HEK293 (cell line): Measurements from ENCODE around the gene DNAI1.

Experiments used
- CTCF ChIA-PET: fragments of 350-600 bp; formaldehyde crosslinking; extraction: SDS; loops from one replicate; lab custom pipeline; 2021; ENCODE audit warnings: antibody characterized with exemption; lab: Yijun Ruan, JAX
- POLR2A ChIA-PET: fragments of 300-600 bp; formaldehyde crosslinking; extraction: SDS; loops from one replicate; lab custom pipeline; 2020; ENCODE audit warnings: antibody characterized with exemption, inconsistent platforms; lab: Yijun Ruan, JAX
- H3K27ac ChIP-seq: fragments of 200-500 bp; sonication (Bioruptor generic); 2 replicates; pipeline ENCODE4 v1.5.1; 2014; ENCODE audit warnings: low read depth, low read length, control low read depth, inconsistent platforms; ENCODE audit errors: extremely low read depth
- H3K36me3 ChIP-seq, 2 experiments: fragments of 200-500 bp in 1 of 2; sonication (Bioruptor generic) in 1 of 2; 1 replicate in 1 of 2; 2 replicates in 1 of 2; pipeline ENCODE4 v1.5.1; 2014 to 2017; ENCODE audit warnings: inconsistent platforms in 2 of 2, low read length in 2 of 2; ENCODE audit not compliant: control insufficient read depth in 2 of 2, insufficient read depth in 1 of 2
- H3K4me1 ChIP-seq: fragments of 200-500 bp; sonication (Bioruptor generic); 2 replicates; pipeline ENCODE4 v1.5.1; 2014; ENCODE audit warnings: mild to moderate bottlenecking, low read length, inconsistent platforms; ENCODE audit not compliant: control insufficient read depth, insufficient read depth
- H3K4me3 ChIP-seq: 2 replicates; pipeline ENCODE4 v1.5.1; 2011; ENCODE audit warnings: low read depth, mild to moderate bottlenecking, control low read depth, low read length, moderate library complexity
- H3K9me3 ChIP-seq: fragments of 200-500 bp; sonication (Bioruptor generic); 2 replicates; pipeline ENCODE4 v1.5.1; 2014; ENCODE audit warnings: low read depth, low read length, inconsistent platforms; ENCODE audit not compliant: control insufficient read depth, insufficient read depth
- KLF7 ChIP-seq: fragments of 450-650 bp; formaldehyde crosslinking; IDR thresholded peaks from 2 replicates; pipeline ENCODE4 v1.5.1; 2016; ENCODE audit warnings: missing biosample characterization, missing genetic modification characterization, borderline replicate concordance
- YY1 ChIP-seq: fragments of 450-650 bp; formaldehyde crosslinking; IDR thresholded peaks from 2 replicates; pipeline ENCODE4 v1.5.1; 2018; ENCODE audit warnings: missing biosample characterization, missing genetic modification characterization
- ZBTB26 ChIP-seq: fragments of 450-650 bp; formaldehyde crosslinking; optimal IDR thresholded peaks from 2 replicates; pipeline ENCODE3; 2016; ENCODE audit warnings: missing biosample characterization, mild to moderate bottlenecking, missing genetic modification characterization
- ZNF169 ChIP-seq: fragments of 450-650 bp; formaldehyde crosslinking; IDR thresholded peaks from 2 replicates; pipeline ENCODE4 v1.5.1; 2016; ENCODE audit warnings: missing biosample characterization, missing genetic modification characterization
- ZNF174 ChIP-seq: fragments of 450-650 bp; formaldehyde crosslinking; IDR thresholded peaks from 2 replicates; pipeline ENCODE4 v1.5.0; 2017; ENCODE audit warnings: missing biosample characterization, mild to moderate bottlenecking, missing genetic modification characterization
- ZNF2 ChIP-seq: fragments of 450-650 bp; formaldehyde crosslinking; IDR thresholded peaks from 2 replicates; pipeline ENCODE4 v1.5.1; 2016; ENCODE audit warnings: missing biosample characterization, missing genetic modification characterization
- ZNF292 ChIP-seq: fragments of 450-650 bp; formaldehyde crosslinking; IDR thresholded peaks from 2 replicates; pipeline ENCODE4 v1.5.1; 2016; ENCODE audit warnings: low read depth, missing biosample characterization, missing genetic modification characterization, borderline replicate concordance
- ZNF324 ChIP-seq: fragments of 450-650 bp; formaldehyde crosslinking; IDR thresholded peaks from 2 replicates; pipeline ENCODE4 v1.5.1; 2016; ENCODE audit warnings: missing biosample characterization, missing genetic modification characterization
- ZNF350 ChIP-seq: fragments of 450-650 bp; formaldehyde crosslinking; IDR thresholded peaks from 2 replicates; pipeline ENCODE4 v1.5.0; 2017; ENCODE audit warnings: missing biosample characterization, mild to moderate bottlenecking, missing genetic modification characterization
- ZNF548 ChIP-seq: fragments of 450-650 bp; formaldehyde crosslinking; IDR thresholded peaks from 2 replicates; pipeline ENCODE4 v1.5.1; 2016; ENCODE audit warnings: missing biosample characterization, missing genetic modification characterization
- ZNF621 ChIP-seq: fragments of 450-650 bp; formaldehyde crosslinking; IDR thresholded peaks from 2 replicates; pipeline ENCODE4 v1.5.1; 2017; ENCODE audit warnings: missing biosample characterization, missing genetic modification characterization
- ZNF658 ChIP-seq: fragments of 450-650 bp; formaldehyde crosslinking; IDR thresholded peaks from 2 replicates; pipeline ENCODE4; 2016; ENCODE audit warnings: missing biosample characterization, missing genetic modification characterization
- ZNF830 ChIP-seq: fragments of 450-650 bp; IDR thresholded peaks from 2 replicates; pipeline ENCODE4 v1.5.0; 2018; ENCODE audit warnings: missing biosample characterization, missing genetic modification characterization, low read depth, mild to moderate bottlenecking, moderate library complexity
- TF ChIP-seq, protein P1 (sequence below): fragments of 450-650 bp; formaldehyde crosslinking; IDR thresholded peaks from 2 replicates; pipeline ENCODE4 v1.5.1; 2016; ENCODE audit warnings: missing biosample characterization, missing genetic modification characterization
- TF ChIP-seq, protein P2 (sequence below): fragments of 450-650 bp; formaldehyde crosslinking; IDR thresholded peaks from 2 replicates; pipeline ENCODE4 v1.5.1; 2016; ENCODE audit warnings: missing biosample characterization, missing genetic modification characterization, borderline replicate concordance

Gene DNAI1

DNA sequence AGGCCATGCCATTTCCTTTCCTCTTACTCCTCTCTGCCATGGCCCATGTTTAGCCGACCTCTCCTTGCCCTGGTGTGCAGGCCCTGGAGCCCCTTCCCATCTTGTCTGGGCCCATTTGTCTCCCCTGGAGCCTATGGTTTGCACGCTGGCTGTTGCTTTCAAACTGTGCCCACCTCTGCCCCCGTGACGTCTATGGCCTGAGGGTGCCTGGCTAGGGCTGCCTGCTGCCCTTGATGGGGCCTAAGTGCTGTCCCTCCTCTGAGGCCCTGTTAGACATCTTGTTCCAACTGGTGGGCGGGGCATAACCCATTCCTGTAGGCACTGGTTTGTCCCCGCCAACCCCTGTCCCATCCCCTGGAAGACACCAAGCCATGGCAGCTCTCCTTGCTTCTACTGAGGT, 86.9 kb downstream of the DNAI1 start:
- TF ChIP-seq ZNF621 (no peak), KLF7 (tag by site-specific recombination) (no peak), ZNF174 (tag by site-specific recombination) (no peak), ZNF169 (no peak), ZBTB26 (tag by site-specific recombination) (no peak), ZNF658 (tag by site-specific recombination) (no peak), ZNF2 (tag by site-specific recombination) (no peak), ZNF548 (tag by site-specific recombination) (no peak), YY1 (tag by site-specific recombination) (no peak), ZNF830 (tag by site-specific recombination) (no peak), ZNF324 (tag by site-specific recombination) (no peak)
- TF ChIP-seq, protein P1, sequence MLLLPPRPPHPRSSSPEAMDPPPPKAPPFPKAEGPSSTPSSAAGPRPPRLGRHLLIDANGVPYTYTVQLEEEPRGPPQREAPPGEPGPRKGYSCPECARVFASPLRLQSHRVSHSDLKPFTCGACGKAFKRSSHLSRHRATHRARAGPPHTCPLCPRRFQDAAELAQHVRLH (tag by site-specific recombination) = no peak
- TF ChIP-seq, protein P2, sequence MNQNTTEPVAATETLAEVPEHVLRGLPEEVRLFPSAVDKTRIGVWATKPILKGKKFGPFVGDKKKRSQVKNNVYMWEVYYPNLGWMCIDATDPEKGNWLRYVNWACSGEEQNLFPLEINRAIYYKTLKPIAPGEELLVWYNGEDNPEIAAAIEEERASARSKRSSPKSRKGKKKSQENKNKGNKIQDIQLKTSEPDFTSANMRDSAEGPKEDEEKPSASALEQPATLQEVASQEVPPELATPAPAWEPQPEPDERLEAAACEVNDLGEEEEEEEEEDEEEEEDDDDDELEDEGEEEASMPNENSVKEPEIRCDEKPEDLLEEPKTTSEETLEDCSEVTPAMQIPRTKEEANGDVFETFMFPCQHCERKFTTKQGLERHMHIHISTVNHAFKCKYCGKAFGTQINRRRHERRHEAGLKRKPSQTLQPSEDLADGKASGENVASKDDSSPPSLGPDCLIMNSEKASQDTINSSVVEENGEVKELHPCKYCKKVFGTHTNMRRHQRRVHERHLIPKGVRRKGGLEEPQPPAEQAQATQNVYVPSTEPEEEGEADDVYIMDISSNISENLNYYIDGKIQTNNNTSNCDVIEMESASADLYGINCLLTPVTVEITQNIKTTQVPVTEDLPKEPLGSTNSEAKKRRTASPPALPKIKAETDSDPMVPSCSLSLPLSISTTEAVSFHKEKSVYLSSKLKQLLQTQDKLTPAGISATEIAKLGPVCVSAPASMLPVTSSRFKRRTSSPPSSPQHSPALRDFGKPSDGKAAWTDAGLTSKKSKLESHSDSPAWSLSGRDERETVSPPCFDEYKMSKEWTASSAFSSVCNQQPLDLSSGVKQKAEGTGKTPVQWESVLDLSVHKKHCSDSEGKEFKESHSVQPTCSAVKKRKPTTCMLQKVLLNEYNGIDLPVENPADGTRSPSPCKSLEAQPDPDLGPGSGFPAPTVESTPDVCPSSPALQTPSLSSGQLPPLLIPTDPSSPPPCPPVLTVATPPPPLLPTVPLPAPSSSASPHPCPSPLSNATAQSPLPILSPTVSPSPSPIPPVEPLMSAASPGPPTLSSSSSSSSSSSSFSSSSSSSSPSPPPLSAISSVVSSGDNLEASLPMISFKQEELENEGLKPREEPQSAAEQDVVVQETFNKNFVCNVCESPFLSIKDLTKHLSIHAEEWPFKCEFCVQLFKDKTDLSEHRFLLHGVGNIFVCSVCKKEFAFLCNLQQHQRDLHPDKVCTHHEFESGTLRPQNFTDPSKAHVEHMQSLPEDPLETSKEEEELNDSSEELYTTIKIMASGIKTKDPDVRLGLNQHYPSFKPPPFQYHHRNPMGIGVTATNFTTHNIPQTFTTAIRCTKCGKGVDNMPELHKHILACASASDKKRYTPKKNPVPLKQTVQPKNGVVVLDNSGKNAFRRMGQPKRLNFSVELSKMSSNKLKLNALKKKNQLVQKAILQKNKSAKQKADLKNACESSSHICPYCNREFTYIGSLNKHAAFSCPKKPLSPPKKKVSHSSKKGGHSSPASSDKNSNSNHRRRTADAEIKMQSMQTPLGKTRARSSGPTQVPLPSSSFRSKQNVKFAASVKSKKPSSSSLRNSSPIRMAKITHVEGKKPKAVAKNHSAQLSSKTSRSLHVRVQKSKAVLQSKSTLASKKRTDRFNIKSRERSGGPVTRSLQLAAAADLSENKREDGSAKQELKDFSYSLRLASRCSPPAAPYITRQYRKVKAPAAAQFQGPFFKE = no peak
- Histone ChIP-seq H3K4me1 (no peaks in the 10 kb centered on the region), H3K27ac (no peak overlapping the region), H3K4me3 (no peak overlapping the region), H3K9me3 (no peaks in the 10 kb centered on the region), H3K36me3 (no peaks in the 10 kb centered on the region)
- CTCF ChIA-PET = interaction anchor here (1.1 to 7.3 kb wide), 6 partner anchors 17 to 105 kb away, joined by 3 to 101 read pairs (median 5); no protein-coding TSS in a partner anchor
- POLR2A ChIA-PET = no interaction called here

DNA sequence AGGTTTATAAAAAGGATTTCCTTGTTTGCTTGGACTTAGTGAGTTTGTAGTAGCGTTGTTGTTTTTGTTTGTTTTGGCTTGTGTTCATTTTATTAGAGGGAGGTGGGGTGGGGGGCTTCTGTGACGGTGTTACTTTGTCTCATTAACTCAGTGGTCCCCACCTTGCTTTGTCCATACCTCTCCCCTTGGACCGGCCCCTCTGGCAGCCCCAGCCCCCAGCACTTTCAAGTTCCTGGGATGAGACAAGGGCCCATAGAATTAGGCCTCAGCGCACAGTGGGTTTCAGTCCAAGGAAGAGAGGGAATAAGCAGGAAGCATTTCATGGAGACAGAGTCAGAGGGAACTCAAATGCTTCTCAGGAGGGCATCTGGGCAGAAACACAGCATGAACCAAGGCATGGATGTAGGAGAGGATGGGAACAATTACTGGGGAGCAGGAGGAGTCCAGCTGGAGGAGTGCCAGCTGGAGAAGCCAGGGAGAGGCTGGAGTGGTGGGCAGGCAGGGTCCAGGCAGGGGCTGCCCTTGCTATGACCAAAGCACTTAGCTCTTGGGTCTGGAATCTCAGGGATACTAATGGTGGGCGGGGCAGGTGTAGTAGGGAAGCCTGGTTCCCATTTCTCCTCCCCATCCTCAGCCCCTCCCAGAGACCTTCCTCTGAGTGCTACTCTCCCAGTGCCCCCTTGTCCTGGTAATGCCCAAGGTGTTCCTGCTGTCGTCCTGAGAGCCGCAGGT, 87.7 kb downstream of the DNAI1 start:
- CTCF ChIA-PET = interaction anchor here (0.6 to 7.3 kb wide), 22 partner anchors 9 to 214 kb away, joined by 3 to 101 read pairs (median 4); partner anchors contain the start of gene ENHO
- POLR2A ChIA-PET = no interaction called here

More for the DNA sequence above, 87.7 kb downstream of the DNAI1 start:
- Histone ChIP-seq H3K4me3 (no peak overlapping the region), H3K9me3 (no peaks in the 10 kb centered on the region), H3K27ac (no peak overlapping the region), H3K36me3 (no peaks in the 10 kb centered on the region)
- TF ChIP-seq ZNF830 (tag by site-specific recombination) = no peak
- no peak for TF ChIP-seq ZNF2 (tag by site-specific recombination)
- no peak for TF ChIP-seq ZNF292 (tag by site-specific recombination)
- TF ChIP-seq ZNF350 (tag by site-specific recombination) = no peak
- TF ChIP-seq, all 188 proteins: peak for 0
- no peaks in the 10 kb centered on the region for H3K4me1 ChIP-seq
